Measurements from ENCODE around the gene USP7.

DNA sequence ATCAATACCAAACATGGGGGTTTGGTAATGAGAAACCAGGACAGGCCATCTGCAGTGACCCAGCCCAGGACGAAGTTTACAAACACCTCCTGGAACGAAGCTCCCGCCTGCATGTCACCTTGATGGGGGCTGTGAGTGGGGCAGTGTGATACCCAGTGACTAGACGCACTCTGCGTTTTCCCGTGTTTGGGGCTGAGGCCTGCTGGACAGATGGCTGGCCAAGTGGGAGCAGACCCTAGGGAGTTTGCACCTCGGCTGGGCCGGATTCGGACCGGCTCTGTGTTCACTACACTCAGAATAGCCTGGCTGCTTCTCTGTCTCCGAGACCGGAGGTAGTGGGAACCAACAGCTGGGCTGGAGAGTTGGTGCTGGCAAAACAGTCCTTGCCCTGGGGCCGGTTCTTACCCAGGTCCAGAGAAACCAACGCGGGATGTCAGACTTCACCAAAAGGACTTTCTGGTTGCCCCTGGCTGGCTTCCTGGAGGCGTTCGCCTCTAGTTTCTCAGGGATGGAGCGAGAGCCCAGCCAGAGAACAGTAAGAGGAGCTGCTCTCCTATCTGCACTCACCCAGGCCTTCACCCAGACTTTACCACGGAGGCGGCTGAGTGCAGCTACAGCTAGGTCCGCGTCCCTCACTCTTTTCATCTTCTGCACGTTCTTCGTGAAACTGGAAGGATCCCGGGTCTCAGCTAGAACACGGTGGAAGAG, 115.3 kb downstream of the USP7 start:
- TF ChIP-seq, protein P1, sequence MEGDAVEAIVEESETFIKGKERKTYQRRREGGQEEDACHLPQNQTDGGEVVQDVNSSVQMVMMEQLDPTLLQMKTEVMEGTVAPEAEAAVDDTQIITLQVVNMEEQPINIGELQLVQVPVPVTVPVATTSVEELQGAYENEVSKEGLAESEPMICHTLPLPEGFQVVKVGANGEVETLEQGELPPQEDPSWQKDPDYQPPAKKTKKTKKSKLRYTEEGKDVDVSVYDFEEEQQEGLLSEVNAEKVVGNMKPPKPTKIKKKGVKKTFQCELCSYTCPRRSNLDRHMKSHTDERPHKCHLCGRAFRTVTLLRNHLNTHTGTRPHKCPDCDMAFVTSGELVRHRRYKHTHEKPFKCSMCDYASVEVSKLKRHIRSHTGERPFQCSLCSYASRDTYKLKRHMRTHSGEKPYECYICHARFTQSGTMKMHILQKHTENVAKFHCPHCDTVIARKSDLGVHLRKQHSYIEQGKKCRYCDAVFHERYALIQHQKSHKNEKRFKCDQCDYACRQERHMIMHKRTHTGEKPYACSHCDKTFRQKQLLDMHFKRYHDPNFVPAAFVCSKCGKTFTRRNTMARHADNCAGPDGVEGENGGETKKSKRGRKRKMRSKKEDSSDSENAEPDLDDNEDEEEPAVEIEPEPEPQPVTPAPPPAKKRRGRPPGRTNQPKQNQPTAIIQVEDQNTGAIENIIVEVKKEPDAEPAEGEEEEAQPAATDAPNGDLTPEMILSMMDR (IDR thresholded peaks at IDR 0.05; ENCODE audit: insufficient read depth, low read depth, low read length), result no peak
- TF ChIP-seq EZH2 (IDR thresholded peaks at IDR 0.05; ENCODE audit: insufficient read depth, low read length), result no peak

Data from astrocyte (in vitro differentiated cells and primary cell).